Stimulated activated CD8-positive, alpha-beta memory T cell treated with anti-CD3 and anti-CD28 coated beads, Interleukin-15, amount 100 ng/mL, for 24 hours (primary cell): ENCODE data around the gene HECTD3.
"Not testable (repeated sequence)": the region's sequence is repeated elsewhere in the genome, so short reads cannot be mapped to it uniquely, and the experiment has no call there.

Source experiments
- DNase-seq: peaks from one replicate; pipeline ENCODE4 v3.0.0-alpha.2; 2020; ENCODE audit warnings: low read depth

HECTD3 gene

DNA sequence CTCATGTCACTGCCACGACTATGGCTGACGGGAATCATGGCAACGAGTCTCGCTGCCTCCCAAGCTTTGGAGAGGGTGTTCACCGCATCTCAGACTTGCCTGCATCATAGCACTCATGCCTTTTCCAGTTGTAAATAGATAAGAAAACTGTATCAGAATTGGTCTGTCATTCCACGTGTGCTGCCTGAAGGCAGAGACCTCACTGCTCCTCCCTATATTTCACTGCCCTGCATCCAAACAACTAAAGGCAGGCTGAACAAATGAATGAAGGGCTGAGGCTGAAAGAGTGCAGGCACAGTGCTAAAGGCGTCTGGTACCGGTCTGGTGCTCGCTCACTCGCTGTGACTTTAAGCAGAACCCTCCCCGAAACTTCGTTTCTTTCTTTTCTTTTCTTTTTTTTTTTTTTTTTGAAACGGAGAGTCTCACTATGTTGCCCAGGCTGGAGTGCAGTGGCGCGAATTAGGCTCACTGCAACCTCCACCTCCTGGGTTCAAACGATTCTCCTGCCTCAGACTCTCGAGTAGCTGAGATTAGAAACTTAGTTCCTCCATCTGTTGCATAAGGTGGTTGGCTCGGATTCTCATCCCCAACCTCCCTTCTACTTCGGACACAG, 25.3 kb downstream of the HECTD3 start:
- no peak for DNase-seq

GRCh38 chr1:44977372-44977771, 33.8 kb downstream of the HECTD3 start:
- not testable (repeated sequence) for DNase-seq

DNA sequence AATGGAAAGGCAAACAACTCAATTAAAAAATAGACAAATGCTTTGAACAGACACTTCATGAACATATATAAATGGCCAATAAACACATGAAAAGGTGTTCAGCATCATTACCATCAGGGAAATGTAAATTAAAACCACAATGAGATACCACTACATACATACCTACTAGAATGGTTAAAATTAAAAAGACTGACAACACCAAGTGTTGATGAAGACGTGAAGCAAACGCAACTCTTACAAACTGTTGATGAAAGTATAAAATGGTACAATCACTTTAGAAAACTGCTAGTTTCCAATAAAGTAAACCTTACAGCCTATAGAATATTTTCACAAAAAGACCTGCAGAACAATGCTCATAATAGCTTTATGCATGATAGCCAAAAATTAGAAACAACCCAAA, 34.9 kb downstream of the HECTD3 start:
- DNase-seq, result no peak

GRCh38 chr1:44973645-44974044, 37.5 kb downstream of the HECTD3 start:
- DNase-seq, result no peak

- no peak for DNase-seq
Measured at GRCh38 chr1:44970317-44970716, 40.8 kb downstream of the HECTD3 start.

GRCh38 chr1:44964396-44964795, 46.7 kb downstream of the HECTD3 start:
- no peak for DNase-seq

DNA sequence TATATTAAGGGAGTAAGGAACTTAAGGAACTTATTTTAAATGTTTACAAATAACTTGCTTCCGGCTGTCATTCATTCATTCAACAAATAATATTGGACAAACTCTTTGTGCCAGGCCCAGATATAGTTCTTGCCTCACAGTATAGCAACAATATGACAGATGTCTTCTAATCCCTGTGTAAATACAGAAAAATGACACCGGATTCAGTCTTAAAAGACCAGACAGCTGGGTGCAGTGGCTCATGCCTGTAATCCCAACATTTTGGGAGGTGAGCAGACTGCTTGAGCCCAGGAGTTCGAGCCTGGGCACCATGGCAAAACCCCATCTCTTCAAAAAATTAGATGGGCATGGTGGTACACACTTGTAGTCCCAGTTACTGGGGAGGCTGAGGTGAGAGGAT, 48.4 kb downstream of the HECTD3 start:
- DNase-seq, result no peak

DNA sequence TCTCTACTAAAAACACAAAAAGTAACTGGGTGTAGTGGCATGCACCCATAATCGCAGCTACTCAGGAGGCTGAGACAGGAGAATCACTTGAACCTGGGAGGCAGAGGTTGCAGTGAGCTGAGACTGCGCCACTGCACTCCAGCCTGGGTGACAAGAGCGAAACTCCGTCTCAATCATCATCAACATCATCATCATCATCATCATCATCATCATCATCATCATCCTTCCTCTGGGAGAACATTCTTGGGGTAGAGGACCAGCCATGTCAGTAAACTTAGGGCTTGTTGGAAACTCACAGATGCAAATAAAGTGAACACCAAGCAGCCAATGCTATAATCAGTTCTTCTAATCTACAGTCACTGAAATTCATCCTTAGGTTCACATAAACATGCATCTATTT, 49.1 kb downstream of the HECTD3 start:
- DNase-seq, result not testable (repeated sequence)

GRCh38 chr1:44957566-44957965, 53.6 kb downstream of the HECTD3 start:
- DNase-seq, result not testable (repeated sequence)

DNA sequence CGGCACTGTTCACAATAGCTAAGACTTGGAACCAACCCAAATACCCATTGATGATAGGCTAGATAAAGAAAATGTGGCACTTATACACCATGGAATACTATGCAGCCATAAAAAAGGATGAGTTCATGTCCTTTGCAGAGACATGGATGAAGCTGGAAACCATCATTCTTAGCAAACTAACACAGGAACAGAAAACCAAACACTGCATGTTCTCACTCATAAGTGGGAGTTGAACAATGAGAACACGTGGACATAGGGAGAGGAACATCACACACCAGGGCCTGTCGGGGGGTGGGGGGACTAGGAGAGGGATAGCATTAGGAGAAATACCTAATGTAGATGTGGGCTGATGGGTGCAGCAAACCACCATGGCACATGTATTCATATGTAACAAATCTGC, 55.0 kb downstream of the HECTD3 start:
- not testable (repeated sequence) for DNase-seq
